OCI-LY3 (cell line): Measurements from ENCODE around the gene FES.

Experiments
- H2AFZ ChIP-seq: fragments of 200-600, 300-600 bp; shearing (Covaris generic); 2 replicates; pipeline ENCODE4 v1.6.0; 2014; ENCODE audit warnings: antibody characterized with exemption, low read depth, low read length
- H3K27ac ChIP-seq: fragments of 200-600, 300-600 bp; sonication (generic); 2 replicates; pipeline ENCODE4 v1.5.1; 2014; ENCODE audit warnings: mild to moderate bottlenecking, low read length, moderate library complexity, mixed read lengths
- H3K27me3 ChIP-seq: fragments of 200-600, 300-600 bp; sonication (generic); 2 replicates; pipeline ENCODE4 v1.6.1; 2014; ENCODE audit warnings: low read depth, low read length, mixed read lengths
- H3K36me3 ChIP-seq: fragments of 200-600, 300-600 bp; sonication (generic); replicated peaks from 2 replicates; pipeline ENCODE3; 2014; ENCODE audit warnings: low read depth, low read length, mixed read lengths
- H3K4me1 ChIP-seq: fragments of 300-600, 200-600 bp; sonication (generic); 2 replicates; pipeline ENCODE4 v1.6.1; 2014; ENCODE audit warnings: low read length, mixed read lengths
- H3K4me2 ChIP-seq: fragments of 200-600, 300-600 bp; sonication (generic); 2 replicates; pipeline ENCODE4 v1.6.1; 2014; ENCODE audit warnings: low read length, mixed read lengths
- H3K4me3 ChIP-seq: fragments of 300-600, 200-600 bp; sonication (generic); 2 replicates; pipeline ENCODE4 v1.5.1; 2014; ENCODE audit warnings: antibody characterized with exemption, mild to moderate bottlenecking, low read length, moderate library complexity
- H3K79me2 ChIP-seq: fragments of 300-600, 200-600 bp; shearing (Covaris generic); 2 replicates; pipeline ENCODE4 v1.6.1; 2014; ENCODE audit warnings: mild to moderate bottlenecking, low read length, mixed read lengths
- H3K9ac ChIP-seq: fragments of 300-600, 200-600 bp; shearing (Covaris generic); 2 replicates; pipeline ENCODE4 v1.6.0; 2014; ENCODE audit warnings: mild to moderate bottlenecking, low read length, moderate library complexity
- H3K9me3 ChIP-seq: fragments of 200-600, 300-600 bp; shearing (Covaris generic); 2 replicates; pipeline ENCODE4 v1.6.1; 2014; ENCODE audit warnings: low read length, mixed read lengths; ENCODE audit not compliant: insufficient read depth
- H4K20me1 ChIP-seq: fragments of 200-600, 300-600 bp; sonication (generic); 2 replicates; pipeline ENCODE4 v1.6.1; 2016; ENCODE audit warnings: low read length, mixed read lengths; ENCODE audit not compliant: insufficient read depth
- EZH2phosphoT487 ChIP-seq: fragments of 200-600 bp; shearing (Covaris generic); IDR thresholded peaks from 2 replicates; pipeline ENCODE4 v1.6.1; 2018; ENCODE audit warnings: antibody characterized with exemption, mixed run types, low read depth
- TF ChIP-seq, protein P1 (sequence below): fragments of 200-600, 300-600 bp; sonication (generic); IDR thresholded peaks from 2 replicates; pipeline ENCODE4 v1.5.1; 2014; ENCODE audit warnings: antibody characterized with exemption, low read length, low read depth

FES gene

DNA sequence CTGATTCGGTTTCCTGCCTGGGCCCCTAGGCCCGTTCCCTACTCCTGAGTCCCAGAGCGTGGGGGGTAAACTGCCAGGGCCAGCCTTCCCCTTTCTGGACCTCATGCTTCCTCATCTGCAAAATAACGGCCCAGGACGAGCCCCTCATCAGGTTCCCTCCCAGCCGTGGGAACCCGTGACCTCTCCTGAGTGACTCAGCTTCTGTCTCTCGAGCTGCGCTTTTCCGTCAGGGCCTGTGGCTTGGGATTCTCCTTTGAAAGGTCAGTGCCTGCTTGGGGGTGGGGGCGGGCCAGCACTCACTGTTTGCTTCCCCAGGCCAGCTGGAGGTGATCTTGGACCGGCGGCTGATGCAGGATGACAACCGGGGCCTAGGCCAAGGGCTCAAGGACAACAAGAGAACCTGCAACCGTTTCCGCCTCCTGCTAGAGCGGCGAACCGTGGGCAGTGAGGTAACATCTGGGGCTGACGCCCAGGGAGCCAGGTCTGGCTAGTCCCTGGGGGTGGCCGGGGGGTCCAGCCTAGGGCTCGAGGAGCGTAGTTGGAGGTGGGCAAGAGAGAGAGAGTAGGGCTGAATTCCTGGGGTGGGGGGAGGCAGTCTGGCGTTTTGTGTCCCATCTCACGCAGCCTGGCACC is 31.6 kb downstream of the FES start:
- H3K79me2 ChIP-seq: no peaks in the 10 kb centered on the region
- H3K4me2 ChIP-seq: no peak overlapping the region
- H2AFZ ChIP-seq: no peak overlapping the region
- no peaks in the 10 kb centered on the region for H3K9me3 ChIP-seq
- H3K27me3 ChIP-seq: no peaks in the 10 kb centered on the region
- H3K9ac ChIP-seq: no peak overlapping the region
- peaks cover 19% of the 10 kb centered on the region for H3K36me3 ChIP-seq
- H3K4me1 ChIP-seq: no peaks in the 10 kb centered on the region
- no peak overlapping the region for H3K4me3 ChIP-seq
- TF ChIP-seq, protein P1, sequence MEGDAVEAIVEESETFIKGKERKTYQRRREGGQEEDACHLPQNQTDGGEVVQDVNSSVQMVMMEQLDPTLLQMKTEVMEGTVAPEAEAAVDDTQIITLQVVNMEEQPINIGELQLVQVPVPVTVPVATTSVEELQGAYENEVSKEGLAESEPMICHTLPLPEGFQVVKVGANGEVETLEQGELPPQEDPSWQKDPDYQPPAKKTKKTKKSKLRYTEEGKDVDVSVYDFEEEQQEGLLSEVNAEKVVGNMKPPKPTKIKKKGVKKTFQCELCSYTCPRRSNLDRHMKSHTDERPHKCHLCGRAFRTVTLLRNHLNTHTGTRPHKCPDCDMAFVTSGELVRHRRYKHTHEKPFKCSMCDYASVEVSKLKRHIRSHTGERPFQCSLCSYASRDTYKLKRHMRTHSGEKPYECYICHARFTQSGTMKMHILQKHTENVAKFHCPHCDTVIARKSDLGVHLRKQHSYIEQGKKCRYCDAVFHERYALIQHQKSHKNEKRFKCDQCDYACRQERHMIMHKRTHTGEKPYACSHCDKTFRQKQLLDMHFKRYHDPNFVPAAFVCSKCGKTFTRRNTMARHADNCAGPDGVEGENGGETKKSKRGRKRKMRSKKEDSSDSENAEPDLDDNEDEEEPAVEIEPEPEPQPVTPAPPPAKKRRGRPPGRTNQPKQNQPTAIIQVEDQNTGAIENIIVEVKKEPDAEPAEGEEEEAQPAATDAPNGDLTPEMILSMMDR: no peak
- TF ChIP-seq EZH2phosphoT487: no peak
- H4K20me1 ChIP-seq: no peaks in the 10 kb centered on the region
- H3K27ac ChIP-seq: no peak overlapping the region

DNA sequence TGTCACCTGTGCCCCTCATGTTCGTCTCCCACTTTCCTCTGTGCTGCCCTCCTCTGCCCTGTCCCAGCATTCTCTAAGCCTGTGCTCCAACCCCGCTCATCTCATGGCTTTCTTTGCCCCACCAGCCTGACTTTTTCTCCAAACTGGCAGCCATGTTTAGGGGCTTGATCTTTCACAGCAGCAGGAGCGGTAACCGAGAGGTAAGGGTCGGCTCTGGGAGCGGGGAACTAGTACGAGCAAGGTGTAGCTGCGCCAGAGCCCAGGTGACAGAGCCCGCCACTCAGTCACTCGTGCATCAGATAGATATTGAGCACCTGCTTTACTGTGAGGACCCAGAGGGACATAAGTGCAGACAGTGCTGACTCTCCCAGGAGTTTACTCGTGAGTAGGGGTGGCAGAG is 32.2 kb downstream of the FES start:
- Histone ChIP-seq H3K36me3 (peaks cover 23% of the 10 kb centered on the region), H3K79me2 (no peaks in the 10 kb centered on the region), H3K27me3 (no peaks in the 10 kb centered on the region), H3K9me3 (no peaks in the 10 kb centered on the region), H3K4me1 (no peaks in the 10 kb centered on the region), H3K4me2 (no peak overlapping the region), H3K9ac (no peak overlapping the region), H3K4me3 (no peak overlapping the region), H4K20me1 (no peaks in the 10 kb centered on the region), H2AFZ (no peak overlapping the region), H3K27ac (no peak overlapping the region)
- no peak for TF ChIP-seq EZH2phosphoT487
- TF ChIP-seq, protein P1: no peak

DNA sequence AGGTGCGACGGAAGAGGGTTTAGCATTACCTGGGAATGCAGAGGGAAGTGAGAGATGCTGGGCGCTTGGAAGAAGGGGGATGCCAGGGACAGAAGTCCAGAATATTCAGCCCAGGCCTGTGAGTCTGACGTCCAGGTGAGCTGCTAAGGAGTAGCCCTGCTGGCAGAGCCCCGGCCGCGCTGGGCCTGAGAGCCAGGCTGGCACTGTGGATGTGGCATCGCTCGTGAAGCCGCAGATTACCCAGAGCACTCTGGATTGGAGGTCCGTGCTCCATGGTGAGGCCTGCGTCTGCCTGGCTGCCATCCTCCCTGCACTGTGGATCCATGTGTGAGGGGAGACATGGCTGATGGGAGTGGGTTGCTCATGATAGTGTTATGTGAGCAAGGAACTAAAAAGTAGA is 33.3 kb downstream of the FES start:
- no peak overlapping the region for H3K4me3 ChIP-seq
- H3K9ac ChIP-seq: no peak overlapping the region
- H3K36me3 ChIP-seq: peaks cover 23% of the 10 kb centered on the region
- no peak overlapping the region for H3K4me2 ChIP-seq
- H3K79me2 ChIP-seq: no peaks in the 10 kb centered on the region
- no peak overlapping the region for H2AFZ ChIP-seq
- H3K4me1 ChIP-seq: peaks cover 4% of the 10 kb centered on the region
- H3K27me3 ChIP-seq: no peaks in the 10 kb centered on the region
- no peak overlapping the region for H3K27ac ChIP-seq
- no peaks in the 10 kb centered on the region for H3K9me3 ChIP-seq
- no peaks in the 10 kb centered on the region for H4K20me1 ChIP-seq
- no peak for TF ChIP-seq EZH2phosphoT487
- TF ChIP-seq, protein P1: no peak

DNA sequence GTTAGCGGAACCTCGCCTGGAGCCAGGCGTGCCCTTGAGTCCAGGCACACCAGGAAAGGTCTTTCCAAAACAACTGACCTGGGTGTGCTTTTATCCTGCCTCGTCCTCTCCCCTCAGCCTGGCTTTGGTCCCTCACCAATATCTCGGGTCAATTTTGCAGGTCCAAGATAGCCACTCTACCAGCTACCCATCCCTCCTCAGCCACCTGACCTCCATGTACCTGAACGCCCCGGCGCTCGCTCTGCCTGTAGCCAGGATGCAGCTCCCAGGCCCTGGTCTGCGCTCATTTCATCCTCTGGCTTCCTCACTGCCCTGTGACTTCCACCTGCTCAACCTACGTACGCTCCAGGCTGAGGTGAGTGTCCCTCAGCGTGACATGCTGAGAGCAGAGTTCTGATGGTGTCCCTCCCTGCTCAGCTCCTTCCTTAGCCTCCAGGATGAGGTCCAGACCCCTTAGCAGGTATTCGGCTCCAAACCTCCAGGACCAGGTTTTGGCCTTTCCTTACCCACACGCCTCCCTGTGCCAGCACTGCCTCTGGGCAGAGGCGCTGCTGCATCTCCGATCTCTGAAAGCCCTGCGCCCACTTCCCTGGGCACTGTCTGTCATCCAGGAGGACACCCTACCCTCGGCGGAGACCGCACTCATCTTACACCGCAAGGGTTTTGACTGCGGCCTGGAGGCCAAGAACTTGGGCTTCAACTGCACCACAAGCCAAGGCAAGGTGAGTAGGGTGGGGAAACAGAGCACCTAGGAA is 33.9 kb downstream of the FES start:
- Histone ChIP-seq H3K9ac (no peak overlapping the region), H2AFZ (no peak overlapping the region), H3K27ac (no peak overlapping the region), H4K20me1 (no peaks in the 10 kb centered on the region), H3K4me2 (no peak overlapping the region), H3K4me3 (no peak overlapping the region), H3K27me3 (no peaks in the 10 kb centered on the region), H3K9me3 (no peaks in the 10 kb centered on the region), H3K79me2 (no peaks in the 10 kb centered on the region), H3K4me1 (peaks cover 10% of the 10 kb centered on the region), H3K36me3 (peaks cover 20% of the 10 kb centered on the region)
- TF ChIP-seq, protein P1: no peak
- no peak for TF ChIP-seq EZH2phosphoT487
